ENCODE measurements around the gene SSC5D.
"Not testable (repeated sequence)": the region's sequence is repeated elsewhere in the genome, so short reads cannot be mapped to it uniquely, and the experiment has no call there.

The SSC5D gene

GRCh38 chr19:55508120-55508519 is 19.9 kb downstream of the SSC5D start:
- DNase-seq = no peak

GRCh38 chr19:55516878-55517620 is 28.8 kb downstream of the SSC5D start:
- DNase-seq = peak; percentile 87

- no peak for DNase-seq
Observed at GRCh38 chr19:55519451-55520311, 31.4 kb downstream of the SSC5D start.

GRCh38 chr19:55520691-55521292 is 32.6 kb downstream of the SSC5D start:
- DNase-seq = no peak

DNA sequence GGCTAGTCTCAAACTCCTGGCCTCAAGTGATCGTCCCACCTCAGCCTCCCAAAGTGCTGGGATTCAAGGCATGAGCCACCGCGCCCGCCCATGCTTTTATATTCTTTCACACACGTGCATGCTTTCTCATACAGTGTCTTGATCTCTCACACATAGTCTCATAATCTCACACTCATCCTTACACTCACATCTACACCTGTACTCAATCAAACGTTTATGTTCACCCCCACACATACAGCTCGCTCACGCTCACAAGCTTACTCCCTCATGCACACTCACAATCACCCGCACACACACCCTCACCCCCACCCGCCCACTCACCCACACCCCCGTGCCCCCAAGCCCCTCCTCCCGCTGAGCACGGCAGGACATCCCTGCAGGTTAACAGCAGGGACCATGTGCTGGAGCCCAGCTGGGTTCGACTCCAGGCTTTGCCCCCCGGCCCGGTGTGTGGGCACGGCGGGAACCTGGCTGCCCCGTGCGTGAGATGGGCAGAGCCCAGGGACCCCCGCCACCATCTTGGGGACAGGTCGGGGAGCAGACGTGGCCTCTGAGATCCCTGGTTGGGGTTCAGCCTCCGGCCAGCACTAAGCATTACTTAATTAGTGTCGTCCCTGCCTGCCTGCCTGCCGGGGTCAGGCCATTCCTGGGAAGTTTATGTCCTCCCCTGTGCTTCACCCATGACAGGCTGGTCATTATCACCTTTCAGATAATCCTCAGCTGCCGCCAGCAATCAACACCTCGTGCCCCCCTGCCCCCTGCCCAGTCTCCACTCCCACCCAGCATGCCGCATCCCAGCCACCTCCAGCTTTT is 37.3 kb downstream of the SSC5D start:
- DNase-seq = no peak

DNA sequence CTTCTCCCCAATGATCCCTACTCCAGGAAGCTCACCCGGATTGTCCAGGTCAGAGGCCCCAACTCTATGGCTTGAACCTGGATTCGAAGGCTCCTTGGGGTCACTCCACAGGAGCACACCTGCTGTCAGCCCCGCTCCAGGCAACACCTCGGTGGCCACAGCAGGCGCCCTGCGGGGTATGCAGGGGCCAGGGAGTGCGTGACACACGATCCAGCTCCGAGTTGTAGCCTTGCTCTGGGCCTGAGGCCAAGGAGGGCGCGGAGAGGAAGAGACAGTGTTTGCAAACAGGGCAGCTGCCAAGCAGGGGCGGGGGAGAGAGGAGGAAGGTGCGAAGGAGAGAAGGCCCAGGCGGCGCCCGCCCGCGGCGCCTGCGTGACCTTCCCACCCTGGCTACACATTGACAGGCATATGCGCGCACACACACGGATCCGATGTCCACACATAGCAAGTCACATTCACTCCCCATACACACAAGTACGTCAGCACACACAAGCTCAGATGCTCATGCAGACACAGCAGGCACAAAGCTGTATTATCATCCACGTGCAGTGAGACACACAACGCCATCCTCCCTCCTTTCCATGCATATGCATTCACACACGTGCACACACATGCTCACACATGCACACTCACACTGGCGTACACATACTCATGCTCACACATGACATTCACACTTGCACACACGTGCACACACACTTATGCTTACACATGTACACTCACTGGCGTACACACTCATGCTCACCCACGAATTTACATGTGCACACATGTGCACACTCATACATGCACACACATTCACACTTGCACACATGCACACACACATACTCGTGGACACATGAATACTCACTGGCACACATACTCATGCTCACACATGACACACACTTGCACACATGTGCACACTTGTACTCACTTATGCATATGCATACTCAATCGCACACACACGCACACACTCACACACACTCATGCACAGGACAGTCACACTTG is 38.3 kb downstream of the SSC5D start:
- no peak for DNase-seq

- no peak for DNase-seq
Observed at GRCh38 chr19:55527197-55528029, 39.2 kb downstream of the SSC5D start.

- DNase-seq = no peak
Observed at GRCh38 chr19:55528030-55528803, 40.0 kb downstream of the SSC5D start.

- DNase-seq = no peak
Observed at GRCh38 chr19:55529636-55530234, 41.5 kb downstream of the SSC5D start.

DNA sequence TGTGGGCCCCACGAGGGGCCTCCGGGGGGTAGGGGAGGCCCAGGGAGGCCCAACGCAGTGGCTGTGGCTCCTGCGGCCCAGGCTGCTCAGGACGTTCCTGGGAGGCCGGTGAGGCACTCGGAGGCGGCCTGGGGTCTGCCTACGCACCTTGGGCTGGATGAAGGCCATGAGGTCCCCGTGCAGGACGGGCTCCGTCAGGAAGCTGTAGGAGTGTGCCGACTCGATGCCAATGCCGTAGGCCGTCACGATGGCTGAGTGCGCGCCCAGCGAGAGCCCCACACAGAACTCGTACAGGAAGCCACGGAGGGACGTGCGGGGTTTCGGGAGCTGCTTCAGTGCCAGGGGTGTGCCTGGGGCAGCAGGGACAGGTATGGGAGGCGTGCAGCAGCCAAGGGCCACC is 42.8 kb downstream of the SSC5D start:
- DNase-seq = no peak

- not testable (repeated sequence) for DNase-seq
Observed at GRCh38 chr19:55534280-55534679, 46.0 kb downstream of the SSC5D start.

- DNase-seq = no peak
Observed at GRCh38 chr19:55535173-55535964, 47.1 kb downstream of the SSC5D start.

GRCh38 chr19:55535965-55536350 is 47.7 kb downstream of the SSC5D start:
- no peak for DNase-seq

DNA sequence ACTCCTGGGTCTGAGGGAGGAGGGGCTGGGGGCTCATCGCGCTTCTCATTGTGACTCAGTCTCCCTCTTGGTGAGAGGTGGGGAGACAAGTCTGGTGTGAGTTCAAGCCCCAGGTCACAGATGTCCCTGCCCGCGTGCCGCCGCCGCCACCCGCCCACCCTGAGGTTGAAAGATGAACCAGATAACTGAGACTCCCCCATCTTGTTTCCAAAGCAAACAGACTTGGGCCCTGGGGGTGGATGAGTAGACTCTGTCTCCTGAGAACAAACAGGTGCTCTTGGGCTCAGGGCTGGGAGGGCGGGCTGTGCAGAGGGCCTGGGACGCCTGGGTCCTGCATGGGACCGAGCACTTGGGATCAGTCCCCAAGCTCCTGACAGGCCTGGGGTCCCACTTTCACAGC is 48.1 kb downstream of the SSC5D start:
- no peak for DNase-seq

DNA sequence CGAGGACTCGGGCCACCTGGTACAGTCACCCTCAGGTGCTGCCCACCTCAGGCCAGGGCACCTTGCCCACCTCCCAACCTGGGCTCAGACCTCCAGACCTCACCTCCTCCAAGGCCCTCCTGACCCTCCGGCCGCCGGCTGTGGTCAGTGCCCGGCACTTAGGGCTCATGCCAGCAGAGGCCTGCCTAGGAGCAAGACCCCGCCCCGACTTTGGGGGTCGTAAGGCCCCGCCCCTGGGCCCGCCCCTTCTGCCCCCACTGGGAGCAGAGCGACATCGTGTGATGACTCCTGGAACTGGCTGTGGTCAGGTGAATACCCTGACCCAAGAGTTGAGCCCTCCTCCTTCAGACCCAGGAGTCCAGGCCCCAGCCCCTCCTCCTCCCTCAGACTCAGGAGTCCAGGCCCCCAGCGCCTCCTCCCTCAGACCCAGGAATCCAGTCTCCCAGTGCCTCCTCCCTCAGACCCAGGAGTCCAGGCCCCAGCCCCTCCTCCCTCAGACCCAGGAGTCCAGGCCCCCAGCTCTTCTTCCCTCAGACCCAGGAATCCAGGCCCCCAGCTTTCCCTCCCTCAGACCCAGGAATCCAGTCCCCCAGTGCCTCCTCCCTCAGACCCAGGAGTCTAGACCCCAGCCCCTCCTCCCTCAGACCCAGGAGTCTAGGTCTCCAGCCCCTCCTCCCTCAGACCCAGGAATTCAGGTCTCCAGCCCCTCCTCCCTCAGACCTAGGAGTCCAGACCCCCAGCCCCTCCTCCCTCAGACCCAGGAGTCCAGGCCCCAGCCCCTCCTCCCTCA is 48.9 kb downstream of the SSC5D start, which contains the start of gene SBK2:
TSS of gene SBK2 (minus strand) at position 183 of the 790 bp plus-strand sequence. CDS start 839 bp downstream, outside the sequence.
- DNase-seq = no peak

DNA sequence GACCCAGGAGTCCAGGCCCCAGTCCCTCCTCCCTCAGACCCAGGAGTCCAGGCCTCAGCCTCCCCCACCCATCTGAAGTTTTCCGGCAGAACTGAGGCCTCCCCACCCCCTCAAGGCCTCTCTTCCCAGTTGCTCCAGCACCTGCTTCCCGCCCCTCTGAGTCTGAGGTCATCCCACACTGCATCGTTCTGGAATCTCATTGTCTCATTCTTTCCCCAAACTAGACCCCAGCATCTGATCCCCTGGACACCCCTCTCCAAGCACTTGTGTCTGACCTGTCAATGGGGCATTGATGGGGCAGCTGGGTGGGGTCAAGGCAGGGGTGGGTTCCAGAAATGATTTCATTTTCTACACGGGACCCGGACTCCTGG is 49.5 kb downstream of the SSC5D start:
- DNase-seq = no peak

DNA sequence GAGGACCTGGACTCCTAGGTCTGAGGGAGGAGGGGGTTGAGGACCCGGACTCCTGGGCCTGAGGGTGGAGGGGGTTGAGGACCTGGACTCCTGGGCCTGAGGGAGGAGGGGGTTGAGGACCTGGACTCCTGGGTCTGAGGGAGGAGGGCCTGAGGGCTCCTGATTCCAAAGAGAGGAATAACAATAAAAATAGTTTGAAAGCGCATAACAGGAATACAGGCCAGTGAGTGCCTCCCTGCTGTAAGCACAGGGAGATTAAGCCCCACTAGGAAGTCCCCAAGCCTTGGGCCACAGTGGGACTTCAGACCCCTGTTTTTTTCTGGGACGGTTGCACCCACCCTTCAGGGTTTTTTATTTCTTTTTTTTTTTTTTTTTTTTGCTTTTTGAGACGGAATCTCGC is 49.9 kb downstream of the SSC5D start:
- no peak for DNase-seq
